ENCODE measurements around the gene DGKG. TPM values are rescaled to one million over a fixed set of nuclear protein-coding genes. Genes with fewer than 3 reads are reported as not detected.

DGKG gene
- polyA plus RNA-seq, 3 donors = 4.2 to 9.2 (median 4.3) TPM

GRCh38 chr3:186121278-186121677 is 240.8 kb downstream of the DGKG start:
- Mint-ChIP-seq H3K9me3 (peaks cover 0 to 1% (median 0%) of the 10 kb centered on the region in 7 donors), H3K27me3 (ENCODE audit: low read depth in 3 of 3) (peaks cover 4 to 15% (median 6%) of the 10 kb centered on the region in 3 donors), H3K27ac (no peak overlapping the region), H3K4me3 (no peak overlapping the region), H3K36me3 (peaks cover 0 to 7% of the 10 kb centered on the region in 2 donors), H3K4me1 (no peaks in the 10 kb centered on the region)
- no peaks in the 10 kb centered on the region for H3K79me2 ChIP-seq (ENCODE audit: insufficient read depth, low read length)
- no peaks in the 10 kb centered on the region for H4K20me1 ChIP-seq (ENCODE audit: insufficient read depth, low read length)
- H3K27ac ChIP-seq (ENCODE audit: low read depth in 1 of 2, low read length in 2 of 2) = no peak overlapping the region
- no peak for TF ChIP-seq CTCF (IDR thresholded peaks at IDR 0.05)
- peaks cover 0 to 3% of the 10 kb centered on the region in 2 donors for H3K27me3 ChIP-seq (ENCODE audit: control insufficient read depth in 2 of 2, insufficient read depth in 2 of 2, low read length in 2 of 2)
- no peaks in the 10 kb centered on the region for H3K4me1 ChIP-seq (ENCODE audit: control insufficient read depth in 1 of 2, insufficient read depth in 2 of 2, low read length in 2 of 2)
- H2AFZ ChIP-seq (ENCODE audit: insufficient read depth, low read depth, low read length, poor library complexity, severe bottlenecking) = no peak overlapping the region
- no peak overlapping the region for H3K4me2 ChIP-seq (replicated peaks; ENCODE audit: extremely low read depth, low read length, poor library complexity, severe bottlenecking)
- H3K9me3 ChIP-seq (replicated peaks in 1 of 2; ENCODE audit: control insufficient read depth in 1 of 2, insufficient read depth in 1 of 2, low read length in 2 of 2) = no peaks in the 10 kb centered on the region
- H3K36me3 ChIP-seq (replicated peaks in 1 of 2; ENCODE audit: control insufficient read depth in 1 of 2, insufficient read depth in 2 of 2, low read length in 2 of 2) = no peaks in the 10 kb centered on the region
- H3K9ac ChIP-seq (ENCODE audit: insufficient read depth, low read length, poor library complexity, severe bottlenecking) = no peak overlapping the region
- intact Hi-C loops (cut with micrococcal nuclease) = no loop called here
- no peak for DNase-seq
- WGBS (ENCODE audit: insufficient coverage) = 100% methylated on average over 3 of the region's 6 CpGs
- H3K4me3 ChIP-seq (replicated peaks in 1 of 3; ENCODE audit: low read depth in 2 of 3, low read length in 3 of 3) = no peak overlapping the region

DNA sequence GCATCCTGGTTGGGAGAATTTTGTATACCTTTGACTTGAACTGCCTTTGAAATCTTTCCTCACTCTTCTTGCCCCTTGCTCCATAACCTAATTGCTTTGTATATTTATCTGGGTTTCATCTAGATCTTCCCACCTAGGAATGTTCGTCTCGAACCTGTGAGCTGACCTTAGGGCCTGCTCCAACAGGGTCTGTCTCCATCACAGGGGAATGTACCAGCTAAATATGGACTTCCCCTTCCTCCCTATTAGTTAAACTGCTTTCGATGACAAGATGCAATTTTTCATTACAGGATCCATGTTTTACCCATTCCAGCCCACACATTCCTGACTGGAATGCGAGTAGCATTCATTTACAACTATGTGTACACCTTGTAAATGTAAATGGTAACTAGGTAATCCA is 242.5 kb downstream of the DGKG start:
- WGBS (ENCODE audit: insufficient coverage) = 92% methylated on average over 2 of the region's 4 CpGs
- Mint-ChIP-seq H3K27ac (no peak overlapping the region), H3K36me3 (peaks cover 0 to 3% of the 10 kb centered on the region in 2 donors), H3K4me3 (no peak overlapping the region), H3K4me1 (peaks cover 2% of the 10 kb centered on the region), H3K27me3 (ENCODE audit: low read depth in 3 of 3) (peaks cover 18 to 25% (median 19%) of the 10 kb centered on the region in 3 donors), H3K9me3 (no peaks in the 10 kb centered on the region)
- no peaks in the 10 kb centered on the region for H3K9me3 ChIP-seq (replicated peaks in 1 of 2; ENCODE audit: control insufficient read depth in 1 of 2, insufficient read depth in 1 of 2, low read length in 2 of 2)
- no peaks in the 10 kb centered on the region for H4K20me1 ChIP-seq (ENCODE audit: insufficient read depth, low read length)
- H3K9ac ChIP-seq (ENCODE audit: insufficient read depth, low read length, poor library complexity, severe bottlenecking) = no peak overlapping the region
- H3K4me1 ChIP-seq (ENCODE audit: control insufficient read depth in 1 of 2, insufficient read depth in 2 of 2, low read length in 2 of 2) = no peaks in the 10 kb centered on the region
- H3K36me3 ChIP-seq (replicated peaks in 1 of 2; ENCODE audit: control insufficient read depth in 1 of 2, insufficient read depth in 2 of 2, low read length in 2 of 2) = no peaks in the 10 kb centered on the region
- H3K79me2 ChIP-seq (ENCODE audit: insufficient read depth, low read length) = no peaks in the 10 kb centered on the region
- no peak overlapping the region for H2AFZ ChIP-seq (ENCODE audit: insufficient read depth, low read depth, low read length, poor library complexity, severe bottlenecking)
- no peak overlapping the region for H3K4me2 ChIP-seq (replicated peaks; ENCODE audit: extremely low read depth, low read length, poor library complexity, severe bottlenecking)
- H3K27ac ChIP-seq (ENCODE audit: low read depth in 1 of 2, low read length in 2 of 2) = no peak overlapping the region
- TF ChIP-seq CTCF (IDR thresholded peaks at IDR 0.05) = no peak
- DNase-seq = no peak
- H3K4me3 ChIP-seq (replicated peaks in 1 of 3; ENCODE audit: low read depth in 2 of 3, low read length in 3 of 3) = no peak overlapping the region
- intact Hi-C loops (cut with micrococcal nuclease) = loop anchor here in 1 of 2 donors (5.0 kb wide), 1 partner anchor 33 kb away; no protein-coding TSS in a partner anchor
- H3K27me3 ChIP-seq (ENCODE audit: control insufficient read depth in 2 of 2, insufficient read depth in 2 of 2, low read length in 2 of 2) = peaks cover 0 to 8% of the 10 kb centered on the region in 2 donors
